HG03439 (cell line): ENCODE data around the gene CNTNAP2.

Experiments
- ATAC-seq: cut with Tn5 transposase; IDR thresholded peaks from one replicate; pipeline ENCODE4 v1.9.1; 2021; ENCODE audit warnings: mild to moderate bottlenecking, moderate library complexity; ENCODE audit not compliant: unreplicated experiment

Gene CNTNAP2

GRCh38 chr7:146961617-146962016, 845.0 kb downstream of the CNTNAP2 start:
- ATAC-seq = no peak

GRCh38 chr7:146966274-146966673, 849.7 kb downstream of the CNTNAP2 start:
- ATAC-seq = no peak

- no peak for ATAC-seq
These were observed 865.9 kb downstream of the CNTNAP2 start for GRCh38 chr7:146982482-146982881.

DNA sequence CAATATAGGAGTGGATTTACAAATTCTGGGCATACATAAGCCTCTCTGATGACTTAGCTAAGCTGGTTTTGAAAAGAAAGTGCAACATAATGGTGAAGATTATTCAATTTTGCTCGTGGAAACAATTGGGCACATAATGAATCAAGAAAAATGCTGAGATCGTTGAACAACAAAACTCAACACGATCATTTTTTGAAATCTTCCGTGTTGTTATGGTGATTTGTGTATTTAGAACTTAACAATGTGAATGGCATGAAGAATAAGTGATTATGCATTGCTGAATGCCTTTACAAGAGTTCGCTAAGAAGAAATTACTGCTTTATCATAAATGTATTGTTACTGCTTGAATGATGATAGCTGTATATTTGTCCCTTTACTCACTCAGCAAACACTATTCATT, 875.0 kb downstream of the CNTNAP2 start:
- ATAC-seq = no peak

GRCh38 chr7:146993764-146994163, 877.2 kb downstream of the CNTNAP2 start:
- ATAC-seq = no peak

DNA sequence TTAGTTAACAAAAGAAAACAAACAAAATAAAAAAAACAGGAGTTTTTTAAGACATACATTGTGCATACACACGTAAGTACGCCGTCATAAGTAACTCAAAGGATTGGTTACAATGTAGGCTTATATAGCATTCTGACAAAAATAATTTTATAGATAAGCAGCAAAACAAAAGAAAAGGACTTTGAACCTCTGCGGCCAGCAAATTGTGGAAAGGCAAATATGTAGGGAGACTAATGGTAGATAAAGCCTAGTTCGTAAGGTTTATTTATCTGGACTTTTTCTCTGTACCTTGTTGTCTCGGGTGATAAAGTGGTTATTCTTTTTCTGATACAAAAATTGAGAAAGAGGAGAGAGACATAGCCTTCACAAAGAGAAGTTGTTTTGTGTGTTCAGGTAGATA, 891.9 kb downstream of the CNTNAP2 start:
- ATAC-seq = no peak

GRCh38 chr7:147012666-147013065, 896.1 kb downstream of the CNTNAP2 start:
- no peak for ATAC-seq

GRCh38 chr7:147013825-147014224, 897.2 kb downstream of the CNTNAP2 start:
- no peak for ATAC-seq

DNA sequence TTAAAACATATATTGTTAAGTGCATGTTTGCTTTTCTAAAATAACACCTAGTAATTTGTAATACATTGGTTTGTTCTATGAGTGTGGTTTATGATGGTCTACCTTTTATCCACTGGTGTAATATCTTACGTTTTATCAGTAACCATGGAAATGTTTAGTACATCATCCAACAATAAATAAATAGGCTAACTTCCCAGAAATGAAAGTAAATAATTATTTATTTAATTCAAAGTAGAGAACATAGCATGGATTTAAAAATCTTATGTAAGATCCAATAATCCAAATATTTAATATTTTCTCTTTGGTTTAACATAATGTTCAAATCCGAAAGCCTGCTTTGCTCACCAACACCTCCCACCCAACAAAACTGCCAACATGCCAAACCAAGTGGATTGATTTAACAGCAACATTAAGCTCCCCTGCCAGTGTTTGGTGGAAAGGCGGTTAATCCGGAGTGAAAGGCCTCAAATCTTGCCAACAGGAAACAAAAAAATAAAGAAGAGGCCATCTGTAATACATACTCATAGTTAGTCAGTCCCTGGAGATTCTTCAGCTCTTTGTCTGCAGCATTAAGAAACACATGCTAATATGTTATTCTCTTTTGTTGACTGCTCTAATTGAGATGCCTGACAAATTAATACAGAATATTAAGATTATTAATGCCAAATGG, 897.8 kb downstream of the CNTNAP2 start:
- ATAC-seq = no peak

DNA sequence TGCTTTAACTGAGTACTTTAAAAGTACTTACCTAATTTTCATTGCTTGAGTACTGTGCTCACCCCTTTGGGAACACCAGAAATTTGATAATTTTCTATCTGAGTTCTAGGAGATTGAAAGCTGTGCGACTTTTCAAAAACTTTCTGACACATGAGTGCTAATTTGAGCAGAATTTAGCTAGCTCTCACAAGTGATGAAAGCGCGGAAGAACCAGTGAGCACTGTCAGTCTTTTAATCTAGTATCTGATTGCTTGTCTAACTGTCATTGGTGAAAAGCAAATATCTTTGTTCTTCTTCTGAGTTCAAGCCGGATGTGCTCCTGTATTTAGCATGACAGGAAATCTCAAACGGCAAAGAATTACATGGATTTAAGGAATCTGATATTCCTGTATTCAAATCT, 899.4 kb downstream of the CNTNAP2 start:
- ATAC-seq = no peak

GRCh38 chr7:147022056-147022455, 905.5 kb downstream of the CNTNAP2 start:
- no peak for ATAC-seq

DNA sequence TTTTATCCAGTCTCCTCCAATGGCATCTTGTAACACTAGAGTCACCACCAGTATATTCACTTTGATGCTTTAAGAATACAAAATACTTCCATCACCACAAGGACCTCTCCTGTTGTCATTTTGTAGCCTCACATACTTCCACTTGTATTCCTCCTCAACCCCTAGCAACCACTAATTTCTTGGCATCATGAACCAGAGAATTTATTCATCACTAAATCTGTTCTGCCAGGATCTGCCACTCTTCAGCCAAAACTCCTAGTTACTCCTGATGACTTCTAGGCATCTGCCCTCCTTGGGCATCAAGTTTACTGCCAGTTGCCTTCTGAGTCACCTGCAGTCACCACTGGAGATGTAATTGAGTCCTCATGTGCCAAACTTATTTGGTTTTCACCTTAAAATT, 906.8 kb downstream of the CNTNAP2 start:
- no peak for ATAC-seq

GRCh38 chr7:147029953-147030352, 913.4 kb downstream of the CNTNAP2 start:
- no peak for ATAC-seq

DNA sequence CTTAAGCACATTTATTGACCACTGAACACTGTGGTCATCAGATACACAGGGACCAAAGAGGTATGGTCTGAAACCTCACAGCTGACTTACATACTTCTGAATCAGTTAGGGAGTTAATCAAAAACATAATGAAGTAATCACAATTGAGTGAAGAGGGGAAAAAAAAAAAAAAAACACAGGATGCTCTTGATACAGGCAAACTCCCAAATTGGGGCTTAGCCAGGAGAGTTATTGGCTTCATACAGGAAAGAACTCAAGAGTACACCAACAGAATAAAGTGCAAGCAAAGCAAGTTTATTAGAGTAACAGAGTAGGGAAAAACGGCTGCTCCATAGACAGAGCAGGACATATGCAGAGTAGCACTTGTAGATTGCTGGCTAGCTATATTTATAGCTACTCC, 917.0 kb downstream of the CNTNAP2 start:
- no peak for ATAC-seq

- no peak for ATAC-seq
These were observed 924.8 kb downstream of the CNTNAP2 start for GRCh38 chr7:147041438-147041837.

- ATAC-seq = no peak
These were observed 928.3 kb downstream of the CNTNAP2 start for GRCh38 chr7:147044941-147045340.

DNA sequence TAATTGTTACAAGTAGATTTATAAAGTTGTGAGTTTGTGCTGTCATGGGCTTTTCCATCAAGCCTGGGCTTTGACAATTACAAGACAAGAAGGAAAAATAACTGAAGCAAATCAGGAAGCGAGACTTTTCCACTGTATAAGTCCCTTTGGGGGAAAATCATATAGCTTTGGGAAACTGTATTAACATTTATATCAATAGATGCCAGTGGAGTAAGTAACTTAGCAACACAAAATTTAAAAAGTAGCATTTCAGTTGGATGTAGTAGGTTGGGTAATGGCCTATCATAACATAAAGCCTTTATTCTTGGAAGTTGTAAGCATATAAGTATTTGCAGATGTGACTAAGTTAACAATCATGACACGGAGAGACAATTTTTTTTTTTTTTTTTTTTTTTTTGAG, 931.1 kb downstream of the CNTNAP2 start:
- no peak for ATAC-seq

DNA sequence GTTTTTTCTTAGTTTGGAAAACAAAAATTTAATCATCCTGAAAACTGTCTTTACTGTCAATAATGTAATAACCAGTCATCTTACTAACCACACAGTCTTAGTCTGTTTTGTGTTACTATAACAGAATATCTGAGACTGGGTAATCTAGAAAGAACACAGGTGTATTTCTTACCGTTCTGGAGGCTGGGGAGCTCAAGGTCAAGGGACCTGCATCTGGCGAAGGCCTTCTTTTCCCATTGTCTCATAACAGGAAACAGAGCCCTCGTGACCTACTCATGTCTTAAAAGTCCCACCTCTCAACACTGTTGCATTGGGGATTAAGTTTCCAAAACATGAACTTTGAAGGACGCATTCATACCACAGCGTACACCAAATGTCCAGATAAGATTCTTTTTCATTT, 932.3 kb downstream of the CNTNAP2 start:
- ATAC-seq = no peak

- ATAC-seq = no peak
These were observed 936.2 kb downstream of the CNTNAP2 start for GRCh38 chr7:147052818-147053217.

GRCh38 chr7:147053746-147054145, 937.1 kb downstream of the CNTNAP2 start:
- no peak for ATAC-seq

GRCh38 chr7:147060070-147060469, 943.5 kb downstream of the CNTNAP2 start:
- no peak for ATAC-seq

DNA sequence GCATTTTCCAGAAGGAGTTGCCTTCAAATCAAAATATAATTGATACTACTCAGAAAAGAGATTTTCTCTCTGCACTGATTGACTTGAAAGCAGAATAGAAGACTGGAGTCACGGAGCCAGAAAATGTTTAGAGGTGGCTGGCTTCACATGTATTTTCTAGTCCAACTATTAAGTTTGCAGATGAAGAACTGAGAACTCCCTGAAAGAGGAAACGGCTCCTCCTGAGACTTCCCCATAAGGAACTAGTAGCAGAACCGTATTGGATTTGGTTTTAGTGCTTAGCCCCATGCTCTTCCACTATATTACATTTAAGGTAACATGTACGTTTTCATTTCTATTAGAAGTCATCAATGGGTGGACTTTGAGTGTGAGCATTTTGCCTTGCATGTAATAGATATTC, 946.3 kb downstream of the CNTNAP2 start:
- no peak for ATAC-seq

- ATAC-seq = no peak
These were observed 952.2 kb downstream of the CNTNAP2 start for GRCh38 chr7:147068842-147069241.
